Measurements from ENCODE around the gene XYLB.

GRCh38 chr3:38317192-38317759 lies 29.3 kb upstream of the XYLB start:
- no peak for TF ChIP-seq PKNOX1 (IDR thresholded peaks at IDR 0.05)
- no peak for TF ChIP-seq BHLHE40 (IDR thresholded peaks at IDR 0.05; ENCODE audit: borderline replicate concordance)

Data from HEK293T (cell line).